MV-4-11 (cell line): ENCODE data around the gene EIF3I.
A peak's percentile ranks its signal among the peaks of the same experiment; 100 is the strongest.
"Not testable (repeated sequence)": the region's sequence is repeated elsewhere in the genome, so short reads cannot be mapped to it uniquely, and the experiment has no call there.

Experiments used
- DNase-seq: peaks from one replicate; lab custom pipeline; 2025; lab: John Stamatoyannopoulos, UW

Gene EIF3I

GRCh38 chr1:32232558-32233304 lies 10.5 kb downstream of the EIF3I start:
- no peak for DNase-seq

- DNase-seq = no peak
These were observed 12.6 kb downstream of the EIF3I start for GRCh38 chr1:32234792-32235191.

GRCh38 chr1:32239337-32239736 lies 17.1 kb downstream of the EIF3I start:
- no peak for DNase-seq

GRCh38 chr1:32239790-32240139 lies 17.6 kb downstream of the EIF3I start:
- DNase-seq = no peak

GRCh38 chr1:32240140-32240951 lies 18.1 kb downstream of the EIF3I start:
- peak; percentile 11 for DNase-seq

- no peak for DNase-seq
These were observed 19.0 kb downstream of the EIF3I start for GRCh38 chr1:32241001-32241763.

- peak; percentile 65 for DNase-seq
These were observed 20.2 kb downstream of the EIF3I start for GRCh38 chr1:32242341-32242851.

- DNase-seq = no peak
These were observed 24.7 kb downstream of the EIF3I start, which contains the start of gene FAM167B for GRCh38 chr1:32246888-32247273. Gene FAM167B, plus strand, starts transcription at chr1:32247222. Its CDS starts 200 bp downstream, at chr1:32247422.

GRCh38 chr1:32247452-32247851 lies 25.2 kb downstream of the EIF3I start:
- no peak for DNase-seq

- peak; percentile 23 for DNase-seq
These were observed 26.0 kb downstream of the EIF3I start for GRCh38 chr1:32247983-32248889.

- peak; percentile 8 for DNase-seq
These were observed 27.8 kb downstream of the EIF3I start for GRCh38 chr1:32249831-32250525.

- no peak for DNase-seq
These were observed 28.9 kb downstream of the EIF3I start, which contains the start of gene LCK for GRCh38 chr1:32250893-32251716. Gene LCK, plus strand, starts transcription at chr1:32251265. Its CDS starts 23,065 bp downstream, at chr1:32274330.

- DNase-seq = no peak
These were observed 33.2 kb downstream of the EIF3I start for GRCh38 chr1:32255072-32256071.

- DNase-seq = no peak
These were observed 34.4 kb downstream of the EIF3I start for GRCh38 chr1:32256473-32257226.

- no peak for DNase-seq
These were observed 35.0 kb downstream of the EIF3I start for GRCh38 chr1:32257227-32257508.

GRCh38 chr1:32263236-32263593 lies 41.0 kb downstream of the EIF3I start:
- not testable (repeated sequence) for DNase-seq

- no peak for DNase-seq
These were observed 41.5 kb downstream of the EIF3I start for GRCh38 chr1:32263744-32264143.

GRCh38 chr1:32265846-32266245 lies 43.6 kb downstream of the EIF3I start:
- DNase-seq = no peak
